ENCODE measurements around the gene GLI2.

DNA sequence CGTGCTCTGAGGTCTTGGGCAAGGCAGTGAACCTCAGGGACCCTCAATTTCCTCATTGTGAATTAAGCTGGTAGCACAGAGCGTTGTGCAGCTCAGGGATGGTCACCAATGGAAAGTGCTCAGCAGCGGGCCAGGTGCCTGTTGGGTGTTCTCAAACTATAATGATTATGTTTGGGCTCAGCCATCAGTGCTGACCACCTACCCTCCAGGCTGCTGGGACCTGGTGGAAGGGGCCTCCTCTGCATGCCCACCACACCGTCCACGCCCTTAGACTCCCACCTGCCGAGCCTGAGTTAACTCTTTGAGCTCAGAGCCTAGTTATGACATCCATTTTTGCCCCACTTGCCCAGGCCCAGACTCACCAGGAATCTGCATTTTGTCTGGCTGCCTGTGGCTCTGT is 35.0 kb downstream of the GLI2 start:
- no peak for TF ChIP-seq EZH2 (IDR thresholded peaks at IDR 0.05)
- no peak for TF ChIP-seq POLR2AphosphoS5 (IDR thresholded peaks at IDR 0.05; ENCODE audit: borderline replicate concordance, low read depth, low read length)
